ENCODE data around the gene PCBP2. TPM values are rescaled to one million over a fixed set of nuclear protein-coding genes. Genes with fewer than 3 reads are reported as not detected.

Gene PCBP2
- total and polyA plus RNA-seq, 10 of the 15 experiments (the other 5 are each of a cell fraction or from before 2014, with no cell fraction given) = 109 to 803 (median 327) TPM

DNA sequence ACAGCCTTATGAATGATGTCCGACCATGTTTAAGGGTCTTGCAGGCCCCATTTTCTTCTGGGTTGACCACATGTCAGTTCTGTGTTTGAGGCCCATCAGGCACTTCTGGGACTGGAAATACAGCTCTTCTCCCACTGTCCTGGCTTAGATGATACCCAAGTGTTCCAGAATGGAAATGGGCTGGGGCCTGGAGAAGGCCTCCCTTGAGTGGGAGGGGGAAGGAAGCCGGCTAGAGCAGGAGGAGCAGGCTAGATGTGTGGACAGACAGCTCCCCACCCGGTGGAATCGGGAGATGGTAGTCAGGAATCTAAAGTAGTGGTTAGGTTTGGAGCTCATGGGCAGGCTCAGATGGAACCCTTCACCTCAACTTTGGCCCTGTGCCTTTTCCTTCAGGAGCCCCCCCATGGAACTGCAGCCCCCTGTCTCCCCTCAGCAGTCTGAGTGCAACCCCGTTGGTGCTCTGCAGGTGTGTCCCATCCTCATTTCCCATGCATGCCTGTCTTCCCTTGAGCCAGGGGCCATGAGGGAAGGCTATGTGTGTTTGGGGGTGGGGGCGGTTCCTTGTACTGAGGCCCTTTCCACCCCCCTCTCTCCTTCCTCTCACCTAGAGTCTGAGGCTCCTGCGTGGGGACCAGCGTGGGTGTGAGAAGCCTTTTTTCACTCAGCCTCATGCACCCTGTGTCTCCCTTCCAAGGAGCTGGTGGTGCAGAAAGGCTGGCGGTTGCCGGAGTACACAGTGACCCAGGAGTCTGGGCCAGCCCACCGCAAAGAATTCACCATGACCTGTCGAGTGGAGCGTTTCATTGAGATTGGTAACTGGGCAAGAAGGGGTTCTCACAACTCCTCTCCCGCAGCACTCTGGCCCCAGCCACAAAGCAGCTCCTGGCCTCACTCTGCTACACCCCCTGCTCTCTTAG, 52.4 kb downstream of the PCBP2 start (continued):
- TF ChIP-seq, protein P1, sequence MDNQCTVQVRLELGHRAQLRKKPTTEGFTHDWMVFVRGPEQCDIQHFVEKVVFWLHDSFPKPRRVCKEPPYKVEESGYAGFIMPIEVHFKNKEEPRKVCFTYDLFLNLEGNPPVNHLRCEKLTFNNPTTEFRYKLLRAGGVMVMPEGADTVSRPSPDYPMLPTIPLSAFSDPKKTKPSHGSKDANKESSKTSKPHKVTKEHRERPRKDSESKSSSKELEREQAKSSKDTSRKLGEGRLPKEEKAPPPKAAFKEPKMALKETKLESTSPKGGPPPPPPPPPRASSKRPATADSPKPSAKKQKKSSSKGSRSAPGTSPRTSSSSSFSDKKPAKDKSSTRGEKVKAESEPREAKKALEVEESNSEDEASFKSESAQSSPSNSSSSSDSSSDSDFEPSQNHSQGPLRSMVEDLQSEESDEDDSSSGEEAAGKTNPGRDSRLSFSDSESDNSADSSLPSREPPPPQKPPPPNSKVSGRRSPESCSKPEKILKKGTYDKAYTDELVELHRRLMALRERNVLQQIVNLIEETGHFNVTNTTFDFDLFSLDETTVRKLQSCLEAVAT (IDR thresholded peaks at IDR 0.05) = no peak

DNA sequence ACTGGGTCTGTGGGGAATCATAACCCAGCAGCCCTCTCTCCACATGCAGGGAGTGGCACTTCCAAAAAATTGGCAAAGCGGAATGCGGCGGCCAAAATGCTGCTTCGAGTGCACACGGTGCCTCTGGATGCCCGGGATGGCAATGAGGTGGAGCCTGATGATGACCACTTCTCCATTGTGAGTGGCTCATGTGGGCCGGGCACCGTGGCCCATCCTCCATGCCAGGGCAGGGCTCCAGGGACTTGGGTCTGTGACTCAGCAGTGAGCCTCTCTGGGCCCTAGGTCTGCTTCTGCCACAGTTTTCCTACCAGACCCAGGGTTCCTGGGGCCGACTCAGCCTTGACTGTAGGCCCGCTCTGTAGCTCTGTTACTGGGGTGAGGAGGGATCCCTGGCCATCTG, 53.2 kb downstream of the PCBP2 start:
- 83% methylated on average over 10 of the region's 10 CpGs for WGBS (ENCODE audit: insufficient coverage, insufficient replicate concordance, low lambda C conversion rate, missing lambda C conversion rate)
- Histone ChIP-seq H3K9ac (ENCODE audit: control insufficient read depth, insufficient read depth, low read length) (no peak overlapping the region), H4K20me1 (ENCODE audit: control insufficient read depth, insufficient read depth) (no peaks in the 10 kb centered on the region), H3K79me2 (ENCODE audit: control insufficient read depth, insufficient read depth, low read length) (peaks cover 8% of the 10 kb centered on the region), H3K27me3 (replicated peaks in 1 of 2; ENCODE audit: control insufficient read depth in 2 of 2, insufficient read depth in 2 of 2, low read length in 1 of 2) (no peaks in the 10 kb centered on the region), H3K4me2 (ENCODE audit: control insufficient read depth, insufficient read depth) (no peak overlapping the region), H2AFZ (ENCODE audit: control insufficient read depth, low read depth, low read length) (no peak overlapping the region), H3K4me1 (ENCODE audit: control insufficient read depth, insufficient read depth, low read length) (peaks cover 10% of the 10 kb centered on the region), H3K9me3 (replicated peaks; ENCODE audit: control insufficient read depth, insufficient read depth, low read length) (no peaks in the 10 kb centered on the region), H3K27ac (ENCODE audit: control insufficient read depth, insufficient read depth) (no peak overlapping the region), H3K4me3 (no peak overlapping the region), H3K36me3 (ENCODE audit: control insufficient read depth in 2 of 2, insufficient read depth in 2 of 2, low read length in 1 of 2) (peaks cover 9 to 12% of the 10 kb centered on the region in 2 experiments; a peak in 2 of 4 replicates)
- intact Hi-C loops (cut with micrococcal nuclease; ENCODE audit: unreplicated experiment) (loop anchor here (5.0 kb wide), 1 partner anchor 293 kb away; no protein-coding TSS in a partner anchor), in situ Hi-C loops (cut with MboI) (no loop called here)
- no peak for TF ChIP-seq RCOR1 (conservative IDR thresholded peaks at IDR 0.05; ENCODE audit: low read depth, low read length)
- ChIA-PET POLR2A (no interaction called here), SMC1A (ENCODE audit: uncharacterized antibody, unreplicated experiment) (no interaction called here), CTCF (interaction anchor here (1.1 to 2.5 kb wide), 2 partner anchors 12 to 153 kb away, joined by 3 to 10 read pairs; no protein-coding TSS in a partner anchor), RAD21 (ENCODE audit: unreplicated experiment) (interaction anchor here (1.1 kb wide), 1 partner anchor 124 kb away, joined by 3 read pairs; no protein-coding TSS in a partner anchor)
- BruUV-seq (replicated peaks) = no TSS peak
- ATAC-seq (no peak), FAIRE-seq (no peak), DNase-seq (ENCODE audit: low read depth, low spot score) (no peak)

Data from GM12878 (cell line).